DND-41 (cell line): ENCODE results near the gene GBX1.

ENCODE experiments used
- ATAC-seq: fragments of 200-7000 bp; cut with Tn5 transposase; 3 replicates; pipeline ENCODE4 v1.9.1; 2021; ENCODE audit warnings: low read depth; ENCODE audit not compliant: insufficient read depth
- DNase-seq: peaks from one replicate; pipeline ENCODE4 v3.0.0-alpha.2; 2020
- H2AFZ ChIP-seq: 2 replicates; pipeline ENCODE4 v1.6.0; 2012; ENCODE audit warnings: low read depth, low read length
- H3K27ac ChIP-seq: 2 replicates; pipeline ENCODE4 v1.5.1; 2012; ENCODE audit warnings: low read length, inconsistent platforms
- H3K27me3 ChIP-seq: fragments of 200-600 bp; sonication (generic); 2 replicates; pipeline ENCODE4 v1.6.0; 2012; ENCODE audit warnings: low read length, mild to moderate bottlenecking, inconsistent platforms; ENCODE audit not compliant: insufficient read depth, poor library complexity
- H3K36me3 ChIP-seq: 2 replicates; pipeline ENCODE4 v1.5.1; 2012; ENCODE audit warnings: low read length, inconsistent platforms; ENCODE audit not compliant: insufficient read depth
- H3K4me1 ChIP-seq: 2 replicates; pipeline ENCODE4 v1.5.1; 2012; ENCODE audit warnings: mild to moderate bottlenecking, low read length; ENCODE audit not compliant: insufficient read depth
- H3K4me2 ChIP-seq: 2 replicates; pipeline ENCODE4 v1.6.0; 2012; ENCODE audit warnings: mild to moderate bottlenecking, moderate library complexity, low read length, inconsistent platforms; ENCODE audit not compliant: insufficient read depth
- H3K4me3 ChIP-seq, 2 experiments: fragments of 200-600 bp in 1 of 2; shearing (Covaris generic) in 1 of 2; 2 replicates each; pipeline ENCODE4 v1.5.1; 2012 to 2016; ENCODE audit warnings: inconsistent platforms in 2 of 2, low read length in 2 of 2, mild to moderate bottlenecking in 2 of 2, low read depth in 1 of 2, moderate library complexity in 1 of 2
- H3K79me2 ChIP-seq: 2 replicates; pipeline ENCODE4 v1.6.0; 2012; ENCODE audit warnings: low read length, inconsistent platforms; ENCODE audit not compliant: insufficient read depth
- H3K9ac ChIP-seq: 2 replicates; pipeline ENCODE4 v1.6.0; 2012; ENCODE audit warnings: low read depth, mild to moderate bottlenecking, inconsistent platforms, low read length, moderate library complexity
- H3K9me3 ChIP-seq: 2 replicates; pipeline ENCODE4 v1.5.1; 2012; ENCODE audit warnings: low read length, moderate library complexity, mild to moderate bottlenecking, inconsistent platforms; ENCODE audit not compliant: insufficient read depth, severe bottlenecking
- H4K20me1 ChIP-seq: 2 replicates; pipeline ENCODE4 v1.6.0; 2012; ENCODE audit warnings: low read length; ENCODE audit not compliant: insufficient read depth
- EZH2 ChIP-seq: IDR thresholded peaks from 3 replicates; pipeline ENCODE4 v1.6.1; 2012; ENCODE audit warnings: borderline replicate concordance, low read depth, mild to moderate bottlenecking, moderate library complexity, low read length, inconsistent platforms; ENCODE audit not compliant: severe bottlenecking
- TF ChIP-seq, protein P1 (sequence below): IDR thresholded peaks from 2 replicates; pipeline ENCODE4 v1.5.1; 2012; ENCODE audit warnings: borderline replicate concordance, low read length, moderate library complexity, mild to moderate bottlenecking; ENCODE audit not compliant: poor library complexity, severe bottlenecking; ENCODE audit errors: extremely low read depth

The GBX1 gene

DNA sequence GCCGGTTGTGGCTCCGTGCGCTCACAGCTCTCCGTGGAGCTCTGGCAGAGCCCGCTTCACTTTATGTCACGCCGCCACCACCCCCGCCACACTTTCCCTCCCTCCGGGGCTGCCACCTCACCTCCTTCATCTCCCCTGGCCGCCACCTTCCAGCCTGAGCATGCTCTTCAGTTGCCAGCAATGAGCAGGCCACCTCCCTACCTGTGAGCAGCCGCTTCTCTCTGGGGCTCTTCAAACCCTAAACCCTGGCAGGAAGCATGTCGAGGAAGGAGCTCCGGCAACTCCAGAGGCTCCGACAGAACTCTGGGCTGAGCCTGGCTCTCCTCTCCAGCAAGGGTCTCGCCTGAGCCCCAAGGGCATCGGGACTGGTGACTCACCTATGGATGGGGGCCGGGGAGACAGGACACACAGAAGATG is 36.7 kb downstream of the GBX1 start:
- H3K4me3 ChIP-seq, result no peak overlapping the region
- DNase-seq, result no peak
- peaks cover 41% of the 10 kb centered on the region for H3K36me3 ChIP-seq
- no peak for TF ChIP-seq EZH2
- TF ChIP-seq, protein P1, sequence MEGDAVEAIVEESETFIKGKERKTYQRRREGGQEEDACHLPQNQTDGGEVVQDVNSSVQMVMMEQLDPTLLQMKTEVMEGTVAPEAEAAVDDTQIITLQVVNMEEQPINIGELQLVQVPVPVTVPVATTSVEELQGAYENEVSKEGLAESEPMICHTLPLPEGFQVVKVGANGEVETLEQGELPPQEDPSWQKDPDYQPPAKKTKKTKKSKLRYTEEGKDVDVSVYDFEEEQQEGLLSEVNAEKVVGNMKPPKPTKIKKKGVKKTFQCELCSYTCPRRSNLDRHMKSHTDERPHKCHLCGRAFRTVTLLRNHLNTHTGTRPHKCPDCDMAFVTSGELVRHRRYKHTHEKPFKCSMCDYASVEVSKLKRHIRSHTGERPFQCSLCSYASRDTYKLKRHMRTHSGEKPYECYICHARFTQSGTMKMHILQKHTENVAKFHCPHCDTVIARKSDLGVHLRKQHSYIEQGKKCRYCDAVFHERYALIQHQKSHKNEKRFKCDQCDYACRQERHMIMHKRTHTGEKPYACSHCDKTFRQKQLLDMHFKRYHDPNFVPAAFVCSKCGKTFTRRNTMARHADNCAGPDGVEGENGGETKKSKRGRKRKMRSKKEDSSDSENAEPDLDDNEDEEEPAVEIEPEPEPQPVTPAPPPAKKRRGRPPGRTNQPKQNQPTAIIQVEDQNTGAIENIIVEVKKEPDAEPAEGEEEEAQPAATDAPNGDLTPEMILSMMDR, result no peak
- no peak overlapping the region for H2AFZ ChIP-seq
- H3K79me2 ChIP-seq, result no peaks in the 10 kb centered on the region
- H3K9ac ChIP-seq, result no peak overlapping the region
- H3K9me3 ChIP-seq, result no peaks in the 10 kb centered on the region
- H3K27ac ChIP-seq, result no peak overlapping the region
- H3K27me3 ChIP-seq, result no peaks in the 10 kb centered on the region
- H4K20me1 ChIP-seq, result no peaks in the 10 kb centered on the region; the same call in 1 of the 2 replicates
- H3K4me2 ChIP-seq, result no peak overlapping the region
- ATAC-seq, result no peak
- H3K4me1 ChIP-seq, result no peaks in the 10 kb centered on the region

DNA sequence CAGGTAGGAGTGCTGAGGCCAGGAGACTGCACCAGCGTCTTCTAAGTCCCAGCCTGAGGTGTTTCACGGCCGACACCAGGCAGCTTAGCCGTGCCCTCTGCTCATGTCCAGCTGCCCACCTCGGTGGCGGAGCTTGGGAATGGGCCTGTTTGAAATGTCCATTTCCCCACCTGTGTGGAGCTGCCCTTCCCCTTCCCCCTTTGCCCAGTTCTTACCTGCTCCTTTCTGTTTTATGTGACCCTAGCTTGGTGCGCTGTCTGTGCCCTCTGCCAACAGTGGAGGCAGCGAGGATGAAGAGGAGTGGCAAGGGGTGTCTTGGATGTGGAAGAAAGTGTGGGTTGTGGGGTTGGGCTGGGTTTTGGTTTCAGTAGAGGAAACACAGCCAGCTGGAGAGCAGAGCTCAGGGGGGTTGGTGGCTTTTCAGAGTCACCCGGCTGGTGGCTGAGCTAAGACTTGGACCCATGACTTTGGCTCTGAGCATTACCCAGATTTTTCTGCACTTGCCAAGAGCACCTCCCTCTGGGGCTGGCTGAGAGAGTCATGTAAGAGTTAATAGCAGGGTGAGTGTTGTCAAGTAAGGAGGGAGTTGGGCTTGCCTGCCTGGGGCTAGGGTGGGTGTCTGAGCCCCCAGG is 37.4 kb downstream of the GBX1 start:
- H3K36me3 ChIP-seq, result peaks cover 37% of the 10 kb centered on the region
- H3K27me3 ChIP-seq, result no peaks in the 10 kb centered on the region
- no peaks in the 10 kb centered on the region for H3K4me1 ChIP-seq
- H3K9me3 ChIP-seq, result no peaks in the 10 kb centered on the region
- no peaks in the 10 kb centered on the region for H3K79me2 ChIP-seq
- H2AFZ ChIP-seq, result no peak overlapping the region
- no peak overlapping the region for H3K4me3 ChIP-seq
- peaks cover 3% of the 10 kb centered on the region for H4K20me1 ChIP-seq
- ATAC-seq, result peak; percentile 43; the same call in 2 of the 3 replicates
- TF ChIP-seq EZH2, result no peak
- TF ChIP-seq, protein P1, result no peak
- no peak overlapping the region for H3K4me2 ChIP-seq
- H3K9ac ChIP-seq, result no peak overlapping the region
- H3K27ac ChIP-seq, result no peak overlapping the region
- DNase-seq, result no peak

DNA sequence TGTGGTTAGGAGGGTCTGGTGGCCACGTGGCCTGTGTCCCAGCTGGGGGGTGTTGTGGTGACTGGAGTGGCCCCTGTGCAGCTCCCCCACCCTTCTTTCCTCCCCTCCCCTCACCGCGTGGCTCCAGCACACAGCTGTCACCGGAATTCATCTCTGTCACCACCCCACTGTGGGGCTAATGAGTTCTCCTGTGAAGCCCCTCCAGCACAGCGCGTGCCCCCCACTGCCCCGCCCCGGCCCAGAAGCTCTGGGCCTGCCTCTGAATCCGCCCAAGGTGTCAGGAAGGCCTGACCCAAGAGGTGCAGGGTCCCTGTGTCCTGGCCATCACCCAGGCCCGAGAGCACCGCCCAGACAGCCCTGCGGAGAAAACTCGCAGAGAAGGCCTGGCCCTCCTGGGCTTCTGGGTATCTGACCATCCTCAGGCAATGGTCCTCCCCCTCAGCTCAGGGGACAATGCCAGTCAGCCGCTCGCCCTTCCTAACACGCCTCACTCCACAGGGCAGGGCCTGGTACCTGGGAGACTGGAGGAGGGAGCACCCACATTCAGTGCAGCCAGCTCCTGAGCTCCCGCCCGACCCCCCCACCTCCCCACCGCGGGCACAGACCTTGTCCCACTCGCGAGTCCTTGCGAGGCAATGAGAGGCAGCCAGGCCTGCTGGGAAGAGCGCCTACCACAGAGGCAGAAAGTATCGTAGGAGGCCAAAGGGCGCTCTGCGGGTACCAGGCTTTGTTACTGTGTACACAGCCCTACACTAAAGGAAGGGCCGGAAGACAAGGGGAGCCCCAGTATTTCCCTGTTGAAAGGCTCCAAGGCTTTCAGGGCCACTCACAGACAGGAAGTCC is 38.2 kb downstream of the GBX1 start:
- H3K36me3 ChIP-seq, result peaks cover 37% of the 10 kb centered on the region
- ATAC-seq, result no peak
- no peak overlapping the region for H2AFZ ChIP-seq
- H3K9me3 ChIP-seq, result no peaks in the 10 kb centered on the region
- H3K79me2 ChIP-seq, result no peaks in the 10 kb centered on the region
- H3K4me1 ChIP-seq, result no peaks in the 10 kb centered on the region
- no peak overlapping the region for H3K27ac ChIP-seq
- no peak for DNase-seq
- no peak overlapping the region for H3K4me3 ChIP-seq
- TF ChIP-seq, protein P1, result no peak
- no peak for TF ChIP-seq EZH2
- H3K9ac ChIP-seq, result no peak overlapping the region
- H4K20me1 ChIP-seq, result peaks cover 7% of the 10 kb centered on the region
- H3K4me2 ChIP-seq, result no peak overlapping the region
- H3K27me3 ChIP-seq, result no peaks in the 10 kb centered on the region
